SK-N-DZ (cell line): ENCODE data around the gene ALG14.
"Not testable (repeated sequence)": the region's sequence is repeated elsewhere in the genome, so short reads cannot be mapped to it uniquely, and the experiment has no call there.

ENCODE experiments used
- DNase-seq: peaks from one replicate; pipeline ENCODE4 v3.0.0-alpha.2; 2015; ENCODE audit warnings: low spot score

The ALG14 gene

GRCh38 chr1:95043141-95043980, 29.4 kb downstream of the ALG14 start:
- peak; percentile 79 for DNase-seq

DNA sequence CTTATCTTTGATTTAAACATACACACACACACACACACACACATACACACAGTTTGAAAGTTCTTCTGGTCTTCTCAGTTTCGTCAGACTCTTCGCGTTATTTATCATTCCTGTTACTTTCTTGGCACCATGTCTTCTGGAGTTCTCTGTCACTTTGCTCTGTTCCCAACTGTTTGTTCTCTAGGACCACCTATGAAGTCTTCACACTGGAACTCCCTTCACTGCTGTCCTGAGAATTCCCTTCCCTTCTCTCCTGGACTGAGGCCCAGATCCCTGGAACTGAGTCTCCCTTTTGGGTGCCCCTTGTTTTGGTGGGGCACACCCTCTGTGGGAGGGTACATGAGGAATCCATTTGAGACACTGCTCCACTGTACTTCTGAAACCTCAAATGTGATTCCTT, 30.5 kb downstream of the ALG14 start:
- DNase-seq, result no peak

DNA sequence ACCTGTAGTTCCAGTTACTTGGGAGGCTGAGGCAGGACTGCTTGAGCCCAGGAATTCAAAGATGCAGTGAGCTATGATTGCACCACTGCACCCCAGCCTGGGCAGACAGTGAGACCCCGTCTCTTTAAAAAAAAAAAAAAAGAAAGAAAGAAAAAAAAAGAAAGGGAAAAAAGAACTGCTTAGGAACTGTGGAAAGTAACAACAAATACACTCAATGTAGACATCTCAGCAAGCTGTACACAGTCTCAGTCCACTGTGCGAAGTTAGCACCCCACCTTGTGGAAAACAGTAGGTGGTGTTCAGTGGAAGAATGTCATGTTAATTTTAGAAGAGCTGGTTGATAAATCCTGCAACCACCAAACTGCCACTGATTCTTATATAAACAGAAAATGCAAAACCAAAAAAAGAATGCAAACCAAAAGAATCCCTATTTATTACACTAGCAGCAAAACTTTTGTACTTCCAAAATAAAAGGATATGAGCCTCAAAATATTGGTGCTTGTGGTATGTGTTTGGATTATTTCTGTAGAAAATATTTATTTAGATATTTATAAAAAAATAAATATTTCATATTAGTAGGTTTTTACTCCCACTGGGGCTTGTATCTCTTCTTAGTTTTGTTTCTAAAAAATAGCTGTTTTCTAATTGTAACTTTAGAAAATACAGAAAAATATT, 31.1 kb downstream of the ALG14 start:
- peak; percentile 61 for DNase-seq

DNA sequence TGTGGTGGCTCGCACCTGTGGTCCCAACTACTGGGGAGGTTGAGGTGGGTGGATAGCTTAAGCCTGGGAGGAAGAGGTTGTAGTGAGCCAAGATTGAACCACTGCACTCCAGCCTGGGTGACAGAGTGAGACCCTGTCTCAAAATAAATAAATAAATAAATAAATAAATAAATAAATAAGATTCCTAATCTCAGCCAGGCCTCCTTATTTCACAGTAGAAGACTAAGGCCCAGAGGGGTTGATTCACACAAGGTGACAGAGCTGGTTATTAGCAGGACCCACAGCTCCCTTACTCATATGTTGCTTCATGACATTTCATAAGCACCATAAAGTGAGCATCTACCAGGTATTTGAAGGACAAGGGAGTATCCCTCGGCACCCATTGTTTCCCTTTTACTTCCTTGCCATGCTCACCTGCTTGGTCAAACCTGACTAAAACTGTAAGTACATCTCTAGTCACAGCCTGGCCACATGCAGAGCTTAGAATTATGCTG, 32.7 kb downstream of the ALG14 start:
- DNase-seq, result no peak

DNA sequence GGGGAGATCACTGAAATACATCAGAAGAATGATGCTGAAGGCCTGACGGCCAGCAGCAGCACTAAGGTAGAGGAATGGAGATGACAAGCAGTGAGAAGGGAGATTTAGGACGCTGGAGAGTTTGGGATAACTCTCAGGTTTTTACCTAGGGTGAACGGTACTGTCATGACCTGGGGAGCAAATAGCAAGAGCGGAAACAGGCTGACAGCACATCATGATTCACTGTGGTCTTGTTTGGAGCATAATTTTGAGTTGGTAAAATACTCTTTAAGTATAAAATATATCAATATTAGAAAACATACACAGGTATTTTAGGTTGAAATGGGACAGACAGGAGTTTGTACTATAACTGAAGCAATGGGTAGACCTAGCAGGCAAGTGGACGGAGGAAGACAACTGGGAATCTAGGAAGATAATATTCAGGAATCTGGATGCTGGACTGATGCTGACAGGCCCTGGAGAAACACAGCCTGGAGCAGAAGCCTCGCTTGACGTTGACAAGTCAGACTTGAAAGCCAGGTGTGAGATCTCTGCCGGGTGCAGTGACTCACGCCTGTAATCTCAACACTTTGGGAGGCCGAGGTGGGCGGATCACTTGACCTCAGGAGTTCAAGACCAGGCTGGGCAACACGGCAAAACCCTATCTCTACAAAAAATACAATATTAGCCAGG, 33.3 kb downstream of the ALG14 start:
- no peak for DNase-seq

DNA sequence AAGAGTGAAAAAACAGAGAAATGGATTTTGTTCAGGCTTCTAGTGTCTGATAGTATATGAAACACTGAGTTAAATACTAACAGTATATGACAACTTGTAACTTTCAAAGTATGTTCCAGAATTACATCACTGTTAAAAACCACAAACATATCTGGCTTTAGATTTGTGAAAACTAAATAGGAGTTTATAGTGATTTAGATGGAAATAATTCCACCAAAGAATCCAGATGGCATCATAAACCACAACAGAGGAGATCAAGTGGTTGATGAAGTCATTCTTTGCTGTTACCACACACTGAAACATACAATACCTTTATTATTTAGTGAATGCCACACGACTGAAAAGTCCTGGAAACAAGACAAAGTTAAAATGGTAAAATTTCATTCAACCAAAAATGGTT, 37.2 kb downstream of the ALG14 start:
- no peak for DNase-seq

DNA sequence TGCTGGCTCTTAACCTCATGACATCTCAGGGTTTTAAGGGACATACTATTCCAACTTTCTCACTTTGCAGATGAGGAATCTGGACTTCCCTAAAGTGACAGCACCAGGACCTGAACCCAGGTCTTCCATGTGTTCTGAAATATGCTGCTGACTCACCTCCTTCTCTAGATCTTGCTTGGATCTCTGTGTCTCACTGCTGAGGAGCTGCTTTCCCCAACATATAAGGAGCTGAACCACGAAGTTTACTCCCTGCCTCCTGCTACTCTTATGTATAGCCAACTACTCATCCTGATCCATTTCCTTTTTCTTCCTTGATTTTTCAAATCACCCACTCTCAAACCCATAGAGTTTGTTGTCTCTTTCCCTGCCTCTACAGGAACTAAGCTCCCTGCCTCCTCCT, 38.2 kb downstream of the ALG14 start:
- no peak for DNase-seq

DNA sequence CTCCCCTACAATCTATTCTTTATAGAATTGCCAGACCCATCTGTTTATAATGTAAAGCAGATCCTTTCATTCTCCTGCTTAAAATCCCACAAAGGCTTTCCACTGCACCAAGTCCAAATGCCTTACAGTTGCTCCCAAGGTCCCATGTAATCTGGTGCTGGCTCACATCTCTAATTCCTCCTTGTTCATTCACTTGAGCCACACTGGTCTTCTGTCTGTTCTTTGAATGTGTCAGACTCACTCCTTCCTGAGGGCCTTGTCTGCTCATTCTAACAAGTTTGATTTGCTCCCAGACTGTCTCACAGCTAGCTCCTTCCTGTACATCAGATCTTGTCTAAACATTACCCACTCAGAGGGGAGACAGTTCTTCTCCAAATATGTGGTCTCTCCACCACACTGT, 38.9 kb downstream of the ALG14 start:
- DNase-seq, result no peak

- no peak for DNase-seq
Observed at GRCh38 chr1:95029532-95029931, 43.2 kb downstream of the ALG14 start.

DNA sequence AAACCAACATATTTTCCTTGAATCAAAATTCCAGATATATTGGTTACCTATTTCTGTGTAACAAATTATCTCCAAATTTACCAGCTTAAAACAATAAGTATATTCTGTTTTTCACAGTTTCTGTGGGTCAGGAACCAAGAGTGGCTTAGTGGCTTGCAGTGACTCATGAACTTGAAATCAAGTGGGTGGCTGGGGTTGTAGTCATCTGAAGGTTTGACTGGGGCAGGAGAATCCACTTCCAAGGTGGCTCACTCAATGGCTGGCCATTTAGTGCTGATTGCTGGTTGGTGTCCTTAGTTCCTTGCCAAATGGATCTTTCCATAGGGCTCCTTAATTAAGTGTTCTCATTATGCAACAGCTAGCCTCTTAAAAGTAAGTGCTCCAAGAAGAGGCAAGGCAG, 43.8 kb downstream of the ALG14 start:
- DNase-seq, result no peak

GRCh38 chr1:95027046-95027445, 45.7 kb downstream of the ALG14 start:
- DNase-seq, result no peak

DNA sequence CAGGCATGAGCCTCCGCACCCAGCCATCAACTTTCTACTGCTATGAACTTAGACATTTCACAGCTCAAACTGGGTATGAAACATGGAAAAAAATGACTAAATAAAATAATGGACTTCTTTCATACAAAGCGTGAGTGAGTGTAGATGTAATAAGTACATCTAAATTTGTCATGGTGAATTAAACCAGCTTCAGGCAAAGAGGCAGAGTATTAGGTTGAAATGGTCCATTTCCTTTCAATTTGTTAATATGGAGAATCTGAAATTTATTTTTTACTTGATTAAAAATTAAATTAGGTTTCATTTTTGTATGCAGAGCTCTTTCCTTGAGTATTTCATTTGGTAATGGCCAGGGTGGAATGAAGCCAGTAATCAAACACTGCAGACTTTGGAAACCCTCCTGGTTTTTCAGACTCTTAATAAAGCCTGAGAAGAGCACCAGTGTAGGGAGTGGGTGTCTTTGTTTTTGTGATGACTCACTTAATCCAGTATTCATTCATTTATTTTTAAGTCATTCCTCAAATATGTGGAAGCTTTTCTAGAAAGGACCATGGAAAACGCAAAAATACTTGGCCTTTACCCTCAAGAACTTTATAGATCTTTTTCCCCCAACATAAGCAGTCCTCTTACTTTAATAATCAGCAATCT, 49.2 kb downstream of the ALG14 start:
- no peak for DNase-seq

- DNase-seq, result no peak
Observed at GRCh38 chr1:95022644-95022926, 50.2 kb downstream of the ALG14 start.

GRCh38 chr1:95021805-95022643, 50.7 kb downstream of the ALG14 start:
- DNase-seq, result no peak

DNA sequence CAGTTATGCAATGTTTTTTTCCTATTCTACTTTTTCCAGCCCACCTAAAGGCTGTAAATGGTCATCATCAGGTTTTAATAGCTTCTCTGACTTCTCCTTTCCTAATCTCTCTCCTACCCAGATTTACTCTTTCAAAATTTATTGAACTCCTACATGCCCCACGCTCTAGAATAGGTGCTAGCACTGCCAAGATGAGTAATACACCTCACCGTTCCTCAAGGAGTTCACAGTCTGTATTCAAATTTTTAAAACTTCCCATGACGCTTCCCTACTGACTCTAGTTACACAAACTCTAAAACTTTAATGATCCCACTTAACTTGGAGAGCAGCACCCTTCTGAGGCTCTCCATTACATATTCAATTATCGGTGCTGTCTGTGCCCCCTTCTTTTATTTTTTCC, 51.6 kb downstream of the ALG14 start:
- DNase-seq, result no peak

- DNase-seq, result not testable (repeated sequence)
Observed at GRCh38 chr1:95019466-95019865, 53.3 kb downstream of the ALG14 start.

DNA sequence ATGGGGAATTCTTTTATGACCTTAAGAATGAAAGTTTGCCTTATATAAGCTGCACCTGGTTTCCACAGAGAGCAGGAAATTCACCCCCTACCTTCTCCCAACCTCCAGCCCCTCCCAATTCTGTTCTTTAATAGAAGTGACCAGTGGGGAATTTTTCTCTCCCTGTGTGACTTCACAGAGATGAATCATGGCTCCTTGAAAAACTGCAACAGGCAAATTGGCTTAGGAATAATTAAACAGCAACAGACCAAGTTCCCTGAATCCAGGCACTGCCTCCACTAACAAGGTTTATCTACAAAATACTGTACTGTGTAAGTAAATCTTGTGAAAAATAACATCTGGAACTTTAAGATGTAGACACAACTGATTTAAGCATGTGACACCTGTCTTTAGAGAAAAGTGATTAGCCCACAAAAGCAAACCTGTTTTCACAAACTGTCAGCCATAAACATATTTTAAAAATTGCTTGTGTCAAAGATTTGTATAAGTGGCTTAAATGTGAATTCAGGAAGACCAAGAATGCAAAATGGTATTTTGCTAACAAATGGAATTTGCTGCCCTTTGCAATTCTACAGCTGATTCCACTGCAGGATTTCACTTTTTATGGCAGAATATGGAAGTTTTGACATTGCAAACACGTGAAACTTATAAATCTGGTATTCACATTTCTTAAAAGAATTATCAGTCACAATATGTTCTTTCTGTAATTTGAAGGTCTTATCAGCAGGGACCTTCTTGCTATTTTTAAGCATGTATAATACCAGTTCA, 54.0 kb downstream of the ALG14 start:
- DNase-seq, result peak; percentile 18

DNA sequence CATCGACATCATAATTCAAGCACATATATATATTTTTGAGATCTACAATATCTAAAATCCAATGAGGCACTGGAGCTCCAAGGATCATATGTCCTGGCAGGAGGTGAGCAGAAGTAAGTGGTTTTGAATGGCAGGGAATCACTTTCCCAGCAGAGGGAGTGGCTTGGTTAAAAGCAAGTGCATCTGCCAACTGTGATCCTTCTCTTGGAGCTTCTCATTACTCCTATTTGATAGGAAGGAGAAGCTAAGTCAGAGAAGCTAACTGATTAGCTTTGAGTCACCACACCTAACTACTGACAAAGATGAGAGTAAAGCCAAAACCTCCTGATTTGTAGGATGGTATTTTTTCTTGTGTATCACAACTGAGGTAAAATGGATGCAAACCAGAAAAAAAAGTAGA, 55.0 kb downstream of the ALG14 start:
- DNase-seq, result no peak

GRCh38 chr1:95015076-95015475, 57.7 kb downstream of the ALG14 start:
- DNase-seq, result no peak

DNA sequence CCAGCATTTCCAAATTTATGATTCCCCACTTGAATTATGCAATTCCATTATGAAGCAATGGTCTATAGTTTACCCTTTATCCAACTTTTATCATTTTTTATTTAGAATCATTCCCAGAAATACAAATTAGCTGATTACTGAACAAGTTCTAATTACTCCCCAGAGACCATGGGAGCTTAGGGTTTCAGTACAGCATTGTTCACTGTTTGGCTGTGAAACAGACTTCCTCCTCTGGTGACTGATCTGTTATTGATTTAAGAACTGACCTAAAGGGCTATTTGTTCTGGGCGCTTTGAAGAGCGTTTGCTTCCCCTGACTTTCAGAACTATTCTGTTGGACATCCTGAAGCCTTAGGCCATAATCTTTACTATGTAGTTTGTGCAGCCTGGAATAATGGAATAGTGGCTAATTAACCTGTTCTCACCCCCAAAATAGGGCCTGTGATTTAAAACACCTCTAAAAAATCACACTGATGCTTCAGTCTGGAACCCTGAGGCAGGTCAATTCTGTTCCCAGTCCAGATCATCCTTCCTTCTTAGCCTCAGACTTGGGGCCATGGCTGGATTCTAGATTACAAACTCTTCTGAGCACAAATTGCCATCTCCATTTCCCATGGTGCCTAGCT, 58.7 kb downstream of the ALG14 start:
- no peak for DNase-seq
